Brain pericyte (primary cell): Measurements from ENCODE around the gene GLT8D2.
"Not testable (repeated sequence)": the region's sequence is repeated elsewhere in the genome, so short reads cannot be mapped to it uniquely, and the experiment has no call there.

Source experiments
- DNase-seq: peaks from one replicate; pipeline ENCODE4 v3.0.0-alpha.2; 2012; ENCODE audit warnings: low read depth, low spot score

The GLT8D2 gene

GRCh38 chr12:104050436-104050835 is 449 bp upstream of the GLT8D2 start:
- no peak for DNase-seq

- DNase-seq = no peak
Measured at GRCh38 chr12:104049278-104049902, 597 bp downstream of the GLT8D2 start.

- DNase-seq = no peak
Measured at GRCh38 chr12:104048811-104049210, 1.2 kb downstream of the GLT8D2 start.

- DNase-seq = no peak
Measured at GRCh38 chr12:104048162-104048561, 1.8 kb downstream of the GLT8D2 start.

GRCh38 chr12:104046306-104046705 is 3.7 kb downstream of the GLT8D2 start:
- DNase-seq = no peak

- DNase-seq = no peak
Measured at GRCh38 chr12:104044158-104044557, 5.8 kb downstream of the GLT8D2 start.

GRCh38 chr12:104042580-104042979 is 7.4 kb downstream of the GLT8D2 start:
- no peak for DNase-seq

- not testable (repeated sequence) for DNase-seq
Measured at GRCh38 chr12:104039769-104040168, 10.2 kb downstream of the GLT8D2 start.

GRCh38 chr12:104036143-104036542 is 13.8 kb downstream of the GLT8D2 start:
- not testable (repeated sequence) for DNase-seq

GRCh38 chr12:104030596-104030995 is 19.4 kb downstream of the GLT8D2 start:
- DNase-seq = not testable (repeated sequence)

- no peak for DNase-seq
Measured at GRCh38 chr12:104026841-104027599, 23.0 kb downstream of the GLT8D2 start.

- DNase-seq = no peak
Measured at GRCh38 chr12:104025771-104026170, 24.2 kb downstream of the GLT8D2 start.

- no peak for DNase-seq
Measured at GRCh38 chr12:104024348-104024747, 25.6 kb downstream of the GLT8D2 start.

- no peak for DNase-seq
Measured at GRCh38 chr12:104023710-104024109, 26.3 kb downstream of the GLT8D2 start.

GRCh38 chr12:104022786-104023185 is 27.2 kb downstream of the GLT8D2 start:
- DNase-seq = no peak

- DNase-seq = not testable (repeated sequence)
Measured at GRCh38 chr12:104021862-104022261, 28.1 kb downstream of the GLT8D2 start.

GRCh38 chr12:104012331-104012730 is 37.7 kb downstream of the GLT8D2 start:
- DNase-seq = no peak

GRCh38 chr12:104011253-104011652 is 38.7 kb downstream of the GLT8D2 start:
- DNase-seq = peak; percentile 13

GRCh38 chr12:104010606-104011169 is 39.3 kb downstream of the GLT8D2 start:
- DNase-seq = no peak

- no peak for DNase-seq
Measured at GRCh38 chr12:104010121-104010520, 39.9 kb downstream of the GLT8D2 start.

- DNase-seq = no peak
Measured at GRCh38 chr12:104006929-104007328, 43.1 kb downstream of the GLT8D2 start.

- no peak for DNase-seq
Measured at GRCh38 chr12:104003596-104003995, 46.4 kb downstream of the GLT8D2 start.

GRCh38 chr12:104002686-104003085 is 47.3 kb downstream of the GLT8D2 start:
- no peak for DNase-seq
